Keratinocyte (primary cell): ENCODE measurements around the gene ATP5IF1.

Source experiments
- EZH2 ChIP-seq: IDR thresholded peaks from one replicate; pipeline ENCODE4 v1.6.1; 2012; ENCODE audit warnings: inconsistent platforms, mild to moderate bottlenecking, low read length, moderate library complexity
- TF ChIP-seq, protein P1 (sequence below), 3 experiments: IDR thresholded peaks in 1 of 3; conservative IDR thresholded peaks in 1 of 3; optimal IDR thresholded peaks in 1 of 3; 2 replicates in 2 of 3; 3 replicates in 1 of 3; pipeline versions ENCODE3 to v1.5.1; 2011; ENCODE audit warnings: low read length in 3 of 3, mild to moderate bottlenecking in 3 of 3, moderate library complexity in 2 of 3, control low read depth in 1 of 3, inconsistent platforms in 1 of 3; ENCODE audit not compliant: insufficient read depth in 2 of 3; ENCODE audit errors: extremely low read depth in 1 of 3

DNA sequence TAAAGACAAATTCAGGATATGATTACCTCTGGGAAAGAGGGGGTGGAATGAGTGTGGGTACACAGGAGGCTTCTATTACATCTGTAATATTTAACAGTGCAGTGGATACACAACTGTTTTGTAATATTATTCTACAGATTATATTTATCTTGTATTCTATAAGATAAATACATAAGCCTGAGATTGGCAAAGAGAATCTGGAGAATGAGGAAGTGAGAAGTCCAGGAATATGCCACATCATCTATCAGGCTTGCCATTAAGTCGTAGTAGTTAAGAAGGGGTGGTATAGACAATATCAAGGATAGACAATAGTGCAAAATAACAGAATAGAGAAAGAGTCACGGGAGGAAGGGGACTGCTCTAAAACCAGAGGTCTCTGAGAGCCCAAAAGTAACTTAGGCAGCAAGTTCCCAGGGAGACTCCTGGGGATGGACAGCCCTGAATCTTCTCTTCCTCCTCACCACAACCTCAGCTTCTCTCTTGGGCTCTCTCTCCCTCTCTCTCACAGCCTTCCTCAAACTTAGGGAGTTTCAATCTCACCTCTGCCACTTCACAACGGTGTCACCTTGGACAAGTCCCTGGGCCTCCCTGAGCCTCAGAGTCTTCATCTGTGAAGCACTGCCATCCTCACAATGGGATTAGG, 45.5 kb upstream of the ATP5IF1 start:
- TF ChIP-seq, protein P1, sequence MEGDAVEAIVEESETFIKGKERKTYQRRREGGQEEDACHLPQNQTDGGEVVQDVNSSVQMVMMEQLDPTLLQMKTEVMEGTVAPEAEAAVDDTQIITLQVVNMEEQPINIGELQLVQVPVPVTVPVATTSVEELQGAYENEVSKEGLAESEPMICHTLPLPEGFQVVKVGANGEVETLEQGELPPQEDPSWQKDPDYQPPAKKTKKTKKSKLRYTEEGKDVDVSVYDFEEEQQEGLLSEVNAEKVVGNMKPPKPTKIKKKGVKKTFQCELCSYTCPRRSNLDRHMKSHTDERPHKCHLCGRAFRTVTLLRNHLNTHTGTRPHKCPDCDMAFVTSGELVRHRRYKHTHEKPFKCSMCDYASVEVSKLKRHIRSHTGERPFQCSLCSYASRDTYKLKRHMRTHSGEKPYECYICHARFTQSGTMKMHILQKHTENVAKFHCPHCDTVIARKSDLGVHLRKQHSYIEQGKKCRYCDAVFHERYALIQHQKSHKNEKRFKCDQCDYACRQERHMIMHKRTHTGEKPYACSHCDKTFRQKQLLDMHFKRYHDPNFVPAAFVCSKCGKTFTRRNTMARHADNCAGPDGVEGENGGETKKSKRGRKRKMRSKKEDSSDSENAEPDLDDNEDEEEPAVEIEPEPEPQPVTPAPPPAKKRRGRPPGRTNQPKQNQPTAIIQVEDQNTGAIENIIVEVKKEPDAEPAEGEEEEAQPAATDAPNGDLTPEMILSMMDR (optimal IDR thresholded peaks at IDR 0.05 in 1 of 3, IDR thresholded peaks at IDR 0.05 in 1 of 3, conservative IDR thresholded peaks at IDR 0.05 in 1 of 3; ENCODE audit: extremely low read depth in 1 of 3, insufficient read depth in 2 of 3, low read length in 3 of 3), result no peak
- TF ChIP-seq EZH2, result no peak
